ENCODE data around the gene FREM1. TPM values are rescaled to one million over a fixed set of nuclear protein-coding genes. Genes with fewer than 3 reads are reported as not detected.

The FREM1 gene
- polyA plus RNA-seq, 1 donor from 2014 or later, result not detected

GRCh38 chr9:14783358-14783757 lies 126.9 kb downstream of the FREM1 start:
- Mint-ChIP-seq H3K27me3 (peaks cover 4% of the 10 kb centered on the region), H3K4me1 (no peaks in the 10 kb centered on the region), H3K36me3 (peaks cover 2% of the 10 kb centered on the region), H3K27ac (no peak overlapping the region), H3K4me3 (no peak overlapping the region), H3K9me3 (peaks cover 0 to 2% (median 0%) of the 10 kb centered on the region in 3 donors)

GRCh38 chr9:14782286-14783051 lies 127.8 kb downstream of the FREM1 start:
- H3K36me3 Mint-ChIP-seq, result no peaks in the 10 kb centered on the region
- H3K4me1 Mint-ChIP-seq, result no peaks in the 10 kb centered on the region
- no peaks in the 10 kb centered on the region for H3K9me3 Mint-ChIP-seq
- H3K27ac Mint-ChIP-seq, result no peak overlapping the region
- peaks cover 2% of the 10 kb centered on the region for H3K27me3 Mint-ChIP-seq
- H3K4me3 Mint-ChIP-seq, result no peak overlapping the region

- no peaks in the 10 kb centered on the region for H3K9me3 Mint-ChIP-seq
- no peak overlapping the region for H3K27ac Mint-ChIP-seq
- H3K27me3 Mint-ChIP-seq, result peaks cover 2% of the 10 kb centered on the region
- H3K4me3 Mint-ChIP-seq, result no peak overlapping the region
- H3K4me1 Mint-ChIP-seq, result no peaks in the 10 kb centered on the region
- no peaks in the 10 kb centered on the region for H3K36me3 Mint-ChIP-seq
These were observed 129.5 kb downstream of the FREM1 start for GRCh38 chr9:14780693-14781092.

- no peak overlapping the region for H3K4me3 Mint-ChIP-seq
- no peaks in the 10 kb centered on the region for H3K9me3 Mint-ChIP-seq
- peaks cover 2% of the 10 kb centered on the region for H3K27me3 Mint-ChIP-seq
- no peaks in the 10 kb centered on the region for H3K4me1 Mint-ChIP-seq
- no peak overlapping the region for H3K27ac Mint-ChIP-seq
- no peaks in the 10 kb centered on the region for H3K36me3 Mint-ChIP-seq
These were observed 130.0 kb downstream of the FREM1 start for GRCh38 chr9:14780251-14780650.

GRCh38 chr9:14779566-14780022 lies 130.6 kb downstream of the FREM1 start:
- H3K27ac Mint-ChIP-seq, result no peak overlapping the region
- no peaks in the 10 kb centered on the region for H3K9me3 Mint-ChIP-seq
- H3K4me3 Mint-ChIP-seq, result no peak overlapping the region
- no peaks in the 10 kb centered on the region for H3K36me3 Mint-ChIP-seq
- H3K4me1 Mint-ChIP-seq, result no peaks in the 10 kb centered on the region
- peaks cover 2% of the 10 kb centered on the region for H3K27me3 Mint-ChIP-seq

GRCh38 chr9:14778565-14778964 lies 131.7 kb downstream of the FREM1 start:
- no peaks in the 10 kb centered on the region for H3K36me3 Mint-ChIP-seq
- H3K4me1 Mint-ChIP-seq, result no peaks in the 10 kb centered on the region
- H3K9me3 Mint-ChIP-seq, result no peaks in the 10 kb centered on the region
- no peak overlapping the region for H3K27ac Mint-ChIP-seq
- H3K27me3 Mint-ChIP-seq, result peaks cover 1% of the 10 kb centered on the region
- no peak overlapping the region for H3K4me3 Mint-ChIP-seq

GRCh38 chr9:14775917-14776316 lies 134.3 kb downstream of the FREM1 start:
- no peaks in the 10 kb centered on the region for H3K4me1 Mint-ChIP-seq
- no peak overlapping the region for H3K4me3 Mint-ChIP-seq
- H3K27me3 Mint-ChIP-seq, result peaks cover under 1% of the 10 kb centered on the region
- H3K36me3 Mint-ChIP-seq, result no peaks in the 10 kb centered on the region
- no peak overlapping the region for H3K27ac Mint-ChIP-seq
- no peaks in the 10 kb centered on the region for H3K9me3 Mint-ChIP-seq

GRCh38 chr9:14770592-14770991 lies 139.6 kb downstream of the FREM1 start:
- Mint-ChIP-seq H3K36me3 (no peaks in the 10 kb centered on the region), H3K4me1 (peaks cover 0 to 4% (median 2%) of the 10 kb centered on the region in 3 donors), H3K27ac (no peak overlapping the region), H3K9me3 (no peaks in the 10 kb centered on the region), H3K27me3 (peaks cover 1% of the 10 kb centered on the region), H3K4me3 (no peak overlapping the region)

GRCh38 chr9:14769230-14769571 lies 141.0 kb downstream of the FREM1 start:
- Mint-ChIP-seq H3K9me3 (no peaks in the 10 kb centered on the region), H3K27ac (no peak overlapping the region), H3K4me3 (no peak overlapping the region), H3K27me3 (peaks cover 1% of the 10 kb centered on the region), H3K4me1 (peaks cover 0 to 4% (median 2%) of the 10 kb centered on the region in 3 donors), H3K36me3 (no peaks in the 10 kb centered on the region)

- no peak overlapping the region for H3K4me3 Mint-ChIP-seq
- H3K27me3 Mint-ChIP-seq, result peaks cover 1% of the 10 kb centered on the region
- peaks cover 0 to 4% (median 2%) of the 10 kb centered on the region in 3 donors for H3K4me1 Mint-ChIP-seq
- H3K36me3 Mint-ChIP-seq, result no peaks in the 10 kb centered on the region
- no peak overlapping the region for H3K27ac Mint-ChIP-seq
- H3K9me3 Mint-ChIP-seq, result no peaks in the 10 kb centered on the region
These were observed 141.6 kb downstream of the FREM1 start for GRCh38 chr9:14768405-14769229.

GRCh38 chr9:14766299-14766698 lies 143.9 kb downstream of the FREM1 start:
- Mint-ChIP-seq H3K4me3 (no peak overlapping the region), H3K27me3 (peaks cover 6% of the 10 kb centered on the region), H3K27ac (no peak overlapping the region), H3K36me3 (no peaks in the 10 kb centered on the region), H3K4me1 (peaks cover 0 to 4% (median 2%) of the 10 kb centered on the region in 3 donors), H3K9me3 (no peaks in the 10 kb centered on the region)

- Mint-ChIP-seq H3K9me3 (no peaks in the 10 kb centered on the region), H3K27me3 (peaks cover 8% of the 10 kb centered on the region), H3K4me1 (peaks cover 0 to 1% (median 0%) of the 10 kb centered on the region in 3 donors), H3K4me3 (no peak overlapping the region), H3K27ac (no peak overlapping the region), H3K36me3 (no peaks in the 10 kb centered on the region)
These were observed 148.6 kb downstream of the FREM1 start for GRCh38 chr9:14761584-14761983.

GRCh38 chr9:14760060-14760459 lies 150.2 kb downstream of the FREM1 start:
- Mint-ChIP-seq H3K4me3 (no peak overlapping the region), H3K27me3 (peaks cover 10% of the 10 kb centered on the region), H3K27ac (no peak overlapping the region), H3K9me3 (no peaks in the 10 kb centered on the region), H3K4me1 (peaks cover 0 to 1% (median 0%) of the 10 kb centered on the region in 3 donors), H3K36me3 (no peaks in the 10 kb centered on the region)

GRCh38 chr9:14756291-14756690 lies 153.9 kb downstream of the FREM1 start:
- Mint-ChIP-seq H3K4me3 (no peak overlapping the region), H3K4me1 (peaks cover 0 to 10% (median 4%) of the 10 kb centered on the region in 3 donors), H3K27me3 (peaks cover 12% of the 10 kb centered on the region), H3K27ac (no peak overlapping the region), H3K36me3 (no peaks in the 10 kb centered on the region), H3K9me3 (no peaks in the 10 kb centered on the region)

- H3K4me1 Mint-ChIP-seq, result peaks cover 0 to 9% (median 4%) of the 10 kb centered on the region in 3 donors
- H3K27me3 Mint-ChIP-seq, result peaks cover 12% of the 10 kb centered on the region
- H3K36me3 Mint-ChIP-seq, result no peaks in the 10 kb centered on the region
These were observed 157.4 kb downstream of the FREM1 start for GRCh38 chr9:14752871-14753270.

More at GRCh38 chr9:14752871-14753270, 157.4 kb downstream of the FREM1 start:
- Mint-ChIP-seq H3K27ac (no peak overlapping the region), H3K4me3 (no peak overlapping the region), H3K9me3 (no peaks in the 10 kb centered on the region)

Measured in IgD-negative memory B cell (primary cell).